22Rv1 (cell line): ENCODE data around the gene SERGEF.

ENCODE experiments used
- H3K27ac ChIP-seq: fragments of 450-650 bp; 2 replicates; pipeline ENCODE4 v1.5.1; 2017
- CTCF ChIP-seq: fragments of 450-650 bp; IDR thresholded peaks from 2 replicates; pipeline ENCODE4 v1.5.1; 2017; ENCODE audit warnings: mild to moderate bottlenecking
- ZFX ChIP-seq: fragments of 450-650 bp; IDR thresholded peaks from 2 replicates; pipeline ENCODE4 v1.6.1; 2017; ENCODE audit warnings: antibody characterized with exemption, borderline replicate concordance

The SERGEF gene

DNA sequence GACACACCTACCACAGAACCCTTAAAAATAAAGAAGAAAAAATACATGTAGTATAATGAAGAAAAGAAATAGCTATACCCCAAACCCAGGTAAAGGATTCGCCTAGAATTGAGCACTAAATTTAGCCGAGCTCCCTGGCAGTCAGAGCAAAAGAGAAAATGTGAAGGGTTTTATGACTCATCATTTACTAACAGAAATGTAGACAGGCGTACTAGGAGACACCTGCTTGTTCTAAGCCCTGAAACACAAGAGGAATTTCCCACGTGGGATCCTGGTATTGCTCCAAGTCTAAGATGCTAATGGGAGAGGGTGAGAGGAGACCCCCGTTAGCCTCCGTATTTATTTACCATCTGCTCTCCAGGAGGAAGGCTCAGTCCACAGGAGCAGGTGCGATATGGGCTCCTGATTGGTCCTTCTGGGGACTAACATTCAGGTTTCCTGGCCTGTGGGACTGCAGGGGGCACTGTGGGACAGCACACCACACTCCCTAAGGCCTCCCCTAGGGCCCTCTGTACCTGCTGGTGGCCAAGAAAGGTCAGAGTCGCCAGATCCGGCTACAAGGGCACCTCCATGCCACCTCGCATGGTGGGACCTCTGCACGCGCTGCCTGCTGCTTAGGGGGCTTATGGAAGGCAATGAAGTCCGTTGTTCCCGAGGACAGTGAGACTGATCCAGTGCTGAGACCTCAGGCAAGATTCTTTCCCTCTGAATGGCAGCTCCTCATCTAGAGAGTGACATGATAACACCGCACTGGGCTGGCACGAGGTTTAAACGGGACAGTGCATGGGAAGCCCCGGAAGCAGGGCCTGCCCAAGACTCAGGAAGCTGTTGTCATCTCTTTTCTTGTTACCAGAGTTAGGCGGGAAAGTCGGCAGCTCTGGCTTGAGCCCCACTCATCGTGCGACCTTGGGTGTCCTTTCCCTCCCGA, 252.5 kb downstream of the SERGEF start:
- TF ChIP-seq CTCF, result peak; percentile 61
- TF ChIP-seq ZFX, result no peak
- no peak overlapping the region for H3K27ac ChIP-seq

GRCh38 chr11:17755891-17756290, 257.0 kb downstream of the SERGEF start:
- TF ChIP-seq ZFX, result no peak
- H3K27ac ChIP-seq, result no peak overlapping the region

DNA sequence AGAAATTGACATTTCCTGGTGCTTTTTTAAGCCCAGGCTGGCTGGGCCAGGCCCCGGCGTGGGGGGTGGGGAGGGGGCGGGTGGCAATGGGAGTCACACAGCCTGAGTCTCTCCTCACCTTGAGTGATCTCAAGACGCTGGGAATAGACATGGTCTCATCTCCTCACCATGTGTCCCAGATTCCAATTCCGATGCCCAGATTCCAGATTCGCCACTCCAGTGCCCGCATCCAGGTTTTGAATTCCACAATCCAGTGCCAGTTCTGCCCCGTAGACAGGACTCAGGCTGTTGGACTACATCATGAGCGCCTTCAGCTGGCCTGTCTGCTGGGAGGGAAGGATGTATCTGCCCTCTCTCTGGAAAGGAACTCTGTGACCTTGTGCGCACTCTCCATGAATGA, 259.2 kb downstream of the SERGEF start:
- TF ChIP-seq CTCF (no peak), ZFX (no peak)
- H3K27ac ChIP-seq, result no peak overlapping the region

DNA sequence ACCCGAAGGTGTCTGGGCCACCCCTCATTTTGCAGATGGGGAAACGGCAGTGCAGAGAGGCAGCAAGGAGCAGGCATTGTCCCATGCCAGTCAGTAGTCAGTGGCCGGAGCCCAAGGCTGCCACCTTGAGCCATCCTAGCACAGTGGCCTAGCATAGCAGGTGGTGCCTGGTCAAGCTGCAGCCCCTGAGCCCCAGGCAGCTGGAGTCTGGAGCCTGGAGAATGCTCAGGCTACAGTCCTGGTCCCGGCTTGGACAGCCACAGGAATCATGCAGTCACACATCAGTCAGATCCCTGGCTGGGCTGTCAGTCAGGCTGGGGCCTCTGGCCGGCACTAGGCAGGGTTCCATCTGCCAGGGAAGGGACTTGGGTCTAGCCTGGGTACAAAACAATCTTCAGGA, 259.7 kb downstream of the SERGEF start:
- TF ChIP-seq ZFX (no peak), CTCF (no peak)
- no peak overlapping the region for H3K27ac ChIP-seq

- H3K27ac ChIP-seq, result no peak overlapping the region
- TF ChIP-seq CTCF (no peak), ZFX (no peak)
Observed at GRCh38 chr11:17752144-17752543, 260.7 kb downstream of the SERGEF start.

DNA sequence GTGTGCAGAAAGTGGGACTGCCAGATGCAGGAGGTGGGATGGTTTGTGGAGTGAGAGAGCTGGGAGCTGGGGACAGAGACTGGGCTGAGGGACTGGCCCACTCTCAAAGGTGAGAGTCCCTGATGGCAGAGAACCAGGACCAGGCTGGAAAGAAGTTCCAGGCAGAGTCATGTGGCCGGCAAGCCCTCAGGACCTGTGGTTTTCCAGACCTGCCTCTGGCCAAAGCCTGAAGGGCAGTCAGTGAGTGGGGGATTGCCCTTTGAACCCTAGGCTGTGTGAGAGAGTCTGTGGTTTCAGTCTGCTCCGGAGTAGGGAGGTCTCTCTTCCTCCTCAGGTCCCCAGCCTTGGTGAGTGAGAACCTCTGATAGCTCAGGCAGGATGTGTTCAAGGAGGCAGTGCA, 261.3 kb downstream of the SERGEF start:
- no peak overlapping the region for H3K27ac ChIP-seq
- no peak for TF ChIP-seq CTCF
- no peak for TF ChIP-seq ZFX

GRCh38 chr11:17750801-17751165, 262.1 kb downstream of the SERGEF start:
- H3K27ac ChIP-seq, result no peak overlapping the region
- no peak for TF ChIP-seq CTCF
- TF ChIP-seq ZFX, result no peak
